Tibial artery (tissue), 4 donors: ENCODE results near the gene FOXO4.

ENCODE experiments used
- DNase-seq, 2 donors: peaks; one replicate each; pipeline ENCODE4 v3.0.0-alpha.2; 2019
- H3K27ac ChIP-seq, 2 donors: fragments of 200-600 bp; sonication (generic) in 1 of 2; 1 replicate in 1 of 2; 2 replicates in 1 of 2; pipeline ENCODE4 v1.5.1; 2018 to 2019; ENCODE audit warnings: mild to moderate bottlenecking in 1 of 2
- H3K27me3 ChIP-seq, 2 donors: fragments of 200-600 bp; sonication (generic) in 1 of 2; one replicate each; pipeline versions ENCODE4 v1.5.1 to v1.6.0; 2016 to 2019
- H3K36me3 ChIP-seq, 3 donors: fragments of 200-600 bp; sonication (generic) in 2 of 3; one replicate each; pipeline ENCODE4 v1.5.1; 2016 to 2019; ENCODE audit warnings: mild to moderate bottlenecking in 2 of 3
- H3K4me1 ChIP-seq, 4 donors: fragments of 200-600 bp; sonication (generic) in 2 of 4; 1 replicate in 3 of 4; 2 replicates in 1 of 4; pipeline ENCODE4 v1.5.1; 2016 to 2019
- H3K4me3 ChIP-seq, 2 donors: fragments of 200-600 bp; sonication (generic) in 1 of 2; 1 replicate in 1 of 2; 2 replicates in 1 of 2; pipeline ENCODE4 v1.5.1; 2018 to 2019; ENCODE audit warnings: mild to moderate bottlenecking in 2 of 2
- H3K9me3 ChIP-seq, 3 donors: fragments of 200-600 bp; sonication (generic) in 1 of 3; one replicate each; pipeline ENCODE4 v1.5.1; 2016 to 2019
- CTCF ChIP-seq, 2 experiments: fragments of 200-600 bp in 1 of 2; fragments of 450-650 bp in 1 of 2; IDR thresholded peaks; one replicate each; pipeline ENCODE4 v1.5.1; 2017 to 2019; ENCODE audit warnings: antibody characterized with exemption in 2 of 2, mild to moderate bottlenecking in 1 of 2, moderate library complexity in 1 of 2
- intact Hi-C: fragments of 100-400 bp; cut with DNase I; formaldehyde crosslinking; loops from one replicate; pipeline ENCODE4 v1.15.0; 2023; ENCODE audit warnings: low total_unique reads

The FOXO4 gene

GRCh38 chrX:71099736-71100135, 4.1 kb downstream of the FOXO4 start:
- no peak for TF ChIP-seq CTCF (IDR thresholded peaks at IDR 0.05)
- H3K27ac ChIP-seq = no peak overlapping the region
- intact Hi-C loops = loop anchor here (10.0 kb wide), 1 partner anchor 75 kb away; no protein-coding TSS in a partner anchor
- no peaks in the 10 kb centered on the region for H3K9me3 ChIP-seq
- H3K4me1 ChIP-seq = peaks cover 0 to 20% (median 8%) of the 10 kb centered on the region in 4 donors
- no peak overlapping the region for H3K4me3 ChIP-seq
- no peaks in the 10 kb centered on the region for H3K27me3 ChIP-seq
- no peaks in the 10 kb centered on the region for H3K36me3 ChIP-seq
- no peak for DNase-seq

- intact Hi-C loops = no loop called here
- Histone ChIP-seq H3K36me3 (no peaks in the 10 kb centered on the region), H3K27ac (no peak overlapping the region), H3K27me3 (no peaks in the 10 kb centered on the region), H3K4me1 (peaks cover 0 to 20% (median 8%) of the 10 kb centered on the region in 4 donors), H3K9me3 (no peaks in the 10 kb centered on the region), H3K4me3 (no peak overlapping the region)
- no peak for DNase-seq
- TF ChIP-seq CTCF (IDR thresholded peaks at IDR 0.05) = no peak
These were observed 5.2 kb downstream of the FOXO4 start for GRCh38 chrX:71100581-71101505.

GRCh38 chrX:71102292-71102691, 6.6 kb downstream of the FOXO4 start:
- no peak overlapping the region for H3K4me3 ChIP-seq
- no peak for TF ChIP-seq CTCF (IDR thresholded peaks at IDR 0.05)
- H3K27me3 ChIP-seq = no peaks in the 10 kb centered on the region
- intact Hi-C loops = no loop called here
- H3K9me3 ChIP-seq = no peaks in the 10 kb centered on the region
- H3K4me1 ChIP-seq = peaks cover 0 to 12% (median 4%) of the 10 kb centered on the region in 4 donors
- DNase-seq = no peak
- no peak overlapping the region for H3K27ac ChIP-seq
- H3K36me3 ChIP-seq = no peaks in the 10 kb centered on the region

GRCh38 chrX:71103110-71103983, 7.7 kb downstream of the FOXO4 start:
- H3K9me3 ChIP-seq = no peaks in the 10 kb centered on the region
- no peak overlapping the region for H3K27ac ChIP-seq
- no peaks in the 10 kb centered on the region for H3K27me3 ChIP-seq
- no peak for TF ChIP-seq CTCF (IDR thresholded peaks at IDR 0.05)
- no peak overlapping the region for H3K4me3 ChIP-seq
- no peaks in the 10 kb centered on the region for H3K36me3 ChIP-seq
- peaks cover 0 to 4% (median 2%) of the 10 kb centered on the region in 4 donors for H3K4me1 ChIP-seq
- intact Hi-C loops = no loop called here
- DNase-seq = no peak

GRCh38 chrX:71105628-71106027, 10.0 kb downstream of the FOXO4 start:
- Histone ChIP-seq H3K9me3 (no peaks in the 10 kb centered on the region), H3K27ac (no peak overlapping the region), H3K4me3 (no peak overlapping the region), H3K27me3 (no peaks in the 10 kb centered on the region), H3K36me3 (no peaks in the 10 kb centered on the region), H3K4me1 (no peaks in the 10 kb centered on the region)
- intact Hi-C loops = no loop called here
- no peak for TF ChIP-seq CTCF (IDR thresholded peaks at IDR 0.05)
- DNase-seq = no peak
